ENCODE measurements around the gene NOX5.

Gene NOX5

GRCh38 chr15:68997930-68998777 is 16.3 kb upstream of the NOX5 start:
- H3K4me3 ChIP-seq (ENCODE audit: low read length): no peak overlapping the region
- TF ChIP-seq ZNF274 (IDR thresholded peaks at IDR 0.05; ENCODE audit: low read depth, low read length): no peak

GRCh38 chr15:68999091-68999490 is 15.4 kb upstream of the NOX5 start:
- no peak overlapping the region for H3K4me3 ChIP-seq (ENCODE audit: low read length)
- no peak for TF ChIP-seq ZNF274 (IDR thresholded peaks at IDR 0.05; ENCODE audit: low read depth, low read length)

GRCh38 chr15:69000091-69000490 is 14.4 kb upstream of the NOX5 start:
- no peak overlapping the region for H3K4me3 ChIP-seq (ENCODE audit: low read length)
- no peak for TF ChIP-seq ZNF274 (IDR thresholded peaks at IDR 0.05; ENCODE audit: low read depth, low read length)

- no peak for TF ChIP-seq ZNF274 (IDR thresholded peaks at IDR 0.05; ENCODE audit: low read depth, low read length)
- H3K4me3 ChIP-seq (ENCODE audit: low read length): no peak overlapping the region
Measured at GRCh38 chr15:69000725-69001503, 13.6 kb upstream of the NOX5 start.

GRCh38 chr15:69002783-69003182 is 11.7 kb upstream of the NOX5 start:
- TF ChIP-seq ZNF274 (IDR thresholded peaks at IDR 0.05; ENCODE audit: low read depth, low read length): no peak
- H3K4me3 ChIP-seq (ENCODE audit: low read length): no peak overlapping the region

- no peak overlapping the region for H3K4me3 ChIP-seq (ENCODE audit: low read length)
- TF ChIP-seq ZNF274 (IDR thresholded peaks at IDR 0.05; ENCODE audit: low read depth, low read length): no peak
Measured at GRCh38 chr15:69004011-69004410, 10.5 kb upstream of the NOX5 start.

GRCh38 chr15:69008056-69008455 is 6.4 kb upstream of the NOX5 start:
- H3K4me3 ChIP-seq (ENCODE audit: low read length): no peak overlapping the region
- TF ChIP-seq ZNF274 (IDR thresholded peaks at IDR 0.05; ENCODE audit: low read depth, low read length): no peak

GRCh38 chr15:69009341-69009740 is 5.2 kb upstream of the NOX5 start:
- no peak for TF ChIP-seq ZNF274 (IDR thresholded peaks at IDR 0.05; ENCODE audit: low read depth, low read length)
- H3K4me3 ChIP-seq (ENCODE audit: low read length): no peak overlapping the region

GRCh38 chr15:69011641-69012040 is 2.9 kb upstream of the NOX5 start:
- H3K4me3 ChIP-seq (ENCODE audit: low read length): no peak overlapping the region
- no peak for TF ChIP-seq ZNF274 (IDR thresholded peaks at IDR 0.05; ENCODE audit: low read depth, low read length)

GRCh38 chr15:69012761-69013364 is 1.6 kb upstream of the NOX5 start:
- TF ChIP-seq ZNF274 (IDR thresholded peaks at IDR 0.05; ENCODE audit: low read depth, low read length): no peak

GRCh38 chr15:69013726-69014406 is 629 bp upstream of the NOX5 start:
- no peak for TF ChIP-seq ZNF274 (IDR thresholded peaks at IDR 0.05; ENCODE audit: low read depth, low read length)
- H3K4me3 ChIP-seq (ENCODE audit: low read length): no peak overlapping the region

More at GRCh38 chr15:69012761-69013364, 1.6 kb upstream of the NOX5 start:
- no peak overlapping the region for H3K4me3 ChIP-seq (ENCODE audit: low read length)

GRCh38 chr15:69015591-69015990 is 1.1 kb downstream of the NOX5 start:
- no peak for TF ChIP-seq ZNF274 (IDR thresholded peaks at IDR 0.05; ENCODE audit: low read depth, low read length)
- H3K4me3 ChIP-seq (ENCODE audit: low read length): no peak overlapping the region

- no peak for TF ChIP-seq ZNF274 (IDR thresholded peaks at IDR 0.05; ENCODE audit: low read depth, low read length)
- H3K4me3 ChIP-seq (ENCODE audit: low read length): no peak overlapping the region
Measured at GRCh38 chr15:69016021-69016595, 1.6 kb downstream of the NOX5 start.

GRCh38 chr15:69017978-69018377 is 3.5 kb downstream of the NOX5 start:
- no peak overlapping the region for H3K4me3 ChIP-seq (ENCODE audit: low read length)
- TF ChIP-seq ZNF274 (IDR thresholded peaks at IDR 0.05; ENCODE audit: low read depth, low read length): no peak

Data from GM08714 (cell line).